Measurements from ENCODE around the gene CARMIL3.

DNA sequence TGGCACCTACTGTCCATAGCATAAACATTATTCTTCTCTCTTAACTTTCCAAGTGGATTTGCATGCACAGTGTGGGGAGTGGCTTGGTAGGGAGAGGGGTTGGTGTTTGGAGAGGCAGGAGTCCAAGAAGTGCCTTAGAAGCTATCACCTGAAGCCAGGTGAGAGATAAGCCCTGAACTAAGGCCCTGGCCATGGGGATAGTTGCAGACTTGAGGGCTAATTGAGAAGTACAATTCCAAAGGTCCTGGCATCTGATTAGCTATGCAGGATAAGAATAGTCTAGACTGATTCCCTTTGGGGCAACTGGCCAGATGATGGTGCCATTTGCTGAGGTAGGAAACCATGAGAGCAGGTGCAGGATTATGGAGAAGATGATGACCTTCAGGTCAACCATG lies 40.3 kb downstream of the CARMIL3 start:
- TF ChIP-seq, protein P1, sequence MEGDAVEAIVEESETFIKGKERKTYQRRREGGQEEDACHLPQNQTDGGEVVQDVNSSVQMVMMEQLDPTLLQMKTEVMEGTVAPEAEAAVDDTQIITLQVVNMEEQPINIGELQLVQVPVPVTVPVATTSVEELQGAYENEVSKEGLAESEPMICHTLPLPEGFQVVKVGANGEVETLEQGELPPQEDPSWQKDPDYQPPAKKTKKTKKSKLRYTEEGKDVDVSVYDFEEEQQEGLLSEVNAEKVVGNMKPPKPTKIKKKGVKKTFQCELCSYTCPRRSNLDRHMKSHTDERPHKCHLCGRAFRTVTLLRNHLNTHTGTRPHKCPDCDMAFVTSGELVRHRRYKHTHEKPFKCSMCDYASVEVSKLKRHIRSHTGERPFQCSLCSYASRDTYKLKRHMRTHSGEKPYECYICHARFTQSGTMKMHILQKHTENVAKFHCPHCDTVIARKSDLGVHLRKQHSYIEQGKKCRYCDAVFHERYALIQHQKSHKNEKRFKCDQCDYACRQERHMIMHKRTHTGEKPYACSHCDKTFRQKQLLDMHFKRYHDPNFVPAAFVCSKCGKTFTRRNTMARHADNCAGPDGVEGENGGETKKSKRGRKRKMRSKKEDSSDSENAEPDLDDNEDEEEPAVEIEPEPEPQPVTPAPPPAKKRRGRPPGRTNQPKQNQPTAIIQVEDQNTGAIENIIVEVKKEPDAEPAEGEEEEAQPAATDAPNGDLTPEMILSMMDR (IDR thresholded peaks at IDR 0.05): no peak
- TF ChIP-seq POLR2AphosphoS5 (IDR thresholded peaks at IDR 0.05): no peak
- no peak for TF ChIP-seq POLR2A (IDR thresholded peaks at IDR 0.05)
